Effector memory CD8-positive, alpha-beta T cell (primary cell): ENCODE results near the gene FBXL20.

Source experiments
- ATAC-seq: fragments of 150-1000 bp; cut with Tn5 transposase; replicated peaks from 2 replicates; pipeline ENCODE4 v1.10.0; 2021; ENCODE audit warnings: mild to moderate bottlenecking, moderate library complexity
- DNase-seq, 3 experiments: peaks; one replicate each; pipeline ENCODE4 v3.0.0; 2021
- H3K27ac Mint-ChIP-seq, 2 donors: one replicate each; pipeline ENCODE4 v1.8.0; 2022; ENCODE audit warnings: mild to moderate bottlenecking in 2 of 2, mixed read lengths in 2 of 2, moderate library complexity in 2 of 2
- H3K27me3 Mint-ChIP-seq, 2 donors: one replicate each; pipeline ENCODE4 v1.8.0; 2022; ENCODE audit warnings: mixed read lengths in 2 of 2
- H3K36me3 Mint-ChIP-seq: one replicate; pipeline ENCODE4 v1.8.0; 2022; ENCODE audit warnings: mild to moderate bottlenecking, moderate library complexity, mixed read lengths; ENCODE audit not compliant: insufficient read depth
- H3K4me1 Mint-ChIP-seq, 2 donors: one replicate each; pipeline ENCODE4 v1.8.0; 2022; ENCODE audit warnings: low read depth in 2 of 2, mixed read lengths in 2 of 2
- H3K4me3 Mint-ChIP-seq, 2 donors: one replicate each; pipeline ENCODE4 v1.8.0; 2022; ENCODE audit warnings: mild to moderate bottlenecking in 2 of 2, mixed read lengths in 2 of 2, moderate library complexity in 2 of 2
- H3K9me3 Mint-ChIP-seq, 2 donors: one replicate each; pipeline ENCODE4 v1.8.0; 2022; ENCODE audit warnings: mixed read lengths in 2 of 2

The FBXL20 gene

DNA sequence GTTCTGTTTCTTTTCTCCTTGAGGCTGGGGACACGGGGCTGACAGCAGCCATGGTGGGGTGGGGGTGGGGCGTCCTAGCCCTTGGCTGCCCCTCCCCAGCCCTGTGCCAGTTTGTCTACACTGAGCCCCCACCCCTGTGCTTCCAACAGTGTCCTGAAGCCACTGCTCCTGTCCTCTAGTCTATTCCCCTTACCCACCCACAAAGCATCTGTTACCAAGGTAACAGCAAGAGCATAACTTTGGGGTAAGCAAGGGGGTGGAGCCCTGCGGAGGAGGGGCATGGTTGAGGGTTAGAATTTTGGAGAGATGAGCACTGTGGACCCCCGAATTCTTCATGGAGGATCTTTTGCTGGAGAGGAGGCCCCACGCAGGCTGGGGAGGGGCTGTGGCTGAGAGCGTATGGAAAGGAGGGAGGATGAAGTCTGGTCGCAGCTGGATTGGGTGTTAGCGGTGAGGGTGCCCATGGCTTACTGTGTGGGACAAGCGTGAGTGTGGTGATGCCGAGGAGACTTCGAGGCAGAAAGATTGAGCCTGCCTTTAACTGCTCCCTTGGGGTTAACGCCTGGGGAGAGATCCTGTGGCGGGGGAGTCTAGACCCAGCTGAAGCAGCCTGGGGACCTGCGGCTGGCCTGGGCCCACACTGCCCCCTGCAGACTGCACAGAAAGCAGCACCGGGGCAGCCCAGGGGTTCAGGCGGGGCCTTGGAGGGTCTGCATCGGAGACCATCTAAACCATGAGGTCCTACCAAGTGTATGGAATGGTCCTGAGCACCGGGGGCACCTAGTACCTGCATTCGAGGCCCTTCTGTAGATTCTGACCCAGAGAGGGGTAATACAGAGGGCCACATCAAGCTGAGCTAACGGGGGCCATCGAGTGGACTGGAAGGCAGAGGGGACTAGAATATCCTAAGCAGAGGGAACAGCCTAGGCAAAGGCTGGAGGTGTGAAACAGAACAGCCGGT, 169.6 kb downstream of the FBXL20 start:
- peak; percentile 87 for ATAC-seq
- Mint-ChIP-seq H3K36me3 (no peaks in the 10 kb centered on the region), H3K27me3 (peaks cover 34 to 52% of the 10 kb centered on the region in 2 donors), H3K27ac (peak overlapping the region; percentile 48 to 80), H3K4me3 (peak overlapping the region; percentile 37 to 54), H3K9me3 (no peaks in the 10 kb centered on the region), H3K4me1 (peaks cover 18 to 21% of the 10 kb centered on the region in 2 donors)
- DNase-seq = peak; percentile 61 to 64 (median 63)

DNA sequence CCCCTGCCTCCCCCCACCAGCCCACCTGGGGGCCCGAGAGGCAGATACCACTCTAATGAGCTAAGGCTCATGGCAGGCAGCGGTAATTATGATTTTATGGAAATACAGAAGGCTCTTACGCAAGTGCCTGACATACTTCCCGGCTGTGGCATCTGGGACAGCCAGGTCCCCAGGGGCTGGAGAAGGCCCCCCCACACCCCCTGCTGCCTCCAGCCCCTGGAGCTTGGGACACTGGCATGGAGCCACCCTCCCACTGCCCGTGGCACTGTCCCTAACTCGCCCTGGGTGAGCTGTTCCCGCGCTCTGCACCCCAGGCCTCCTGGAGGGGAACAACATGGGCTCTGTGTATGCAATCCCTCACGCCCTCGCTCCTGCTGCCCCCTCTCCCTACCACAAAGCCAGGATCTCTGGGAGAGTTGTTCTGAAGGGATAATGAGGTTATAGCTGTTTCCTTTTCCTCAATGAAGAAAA, 170.3 kb downstream of the FBXL20 start:
- DNase-seq (no peak), ATAC-seq (no peak)
- peak overlapping the region; percentile 30 to 80 for H3K27ac Mint-ChIP-seq
- no peak overlapping the region for H3K4me3 Mint-ChIP-seq
- no peaks in the 10 kb centered on the region for H3K36me3 Mint-ChIP-seq
- H3K4me1 Mint-ChIP-seq = peaks cover 19 to 22% of the 10 kb centered on the region in 2 donors
- no peaks in the 10 kb centered on the region for H3K9me3 Mint-ChIP-seq
- H3K27me3 Mint-ChIP-seq = peaks cover 36 to 56% of the 10 kb centered on the region in 2 donors

DNA sequence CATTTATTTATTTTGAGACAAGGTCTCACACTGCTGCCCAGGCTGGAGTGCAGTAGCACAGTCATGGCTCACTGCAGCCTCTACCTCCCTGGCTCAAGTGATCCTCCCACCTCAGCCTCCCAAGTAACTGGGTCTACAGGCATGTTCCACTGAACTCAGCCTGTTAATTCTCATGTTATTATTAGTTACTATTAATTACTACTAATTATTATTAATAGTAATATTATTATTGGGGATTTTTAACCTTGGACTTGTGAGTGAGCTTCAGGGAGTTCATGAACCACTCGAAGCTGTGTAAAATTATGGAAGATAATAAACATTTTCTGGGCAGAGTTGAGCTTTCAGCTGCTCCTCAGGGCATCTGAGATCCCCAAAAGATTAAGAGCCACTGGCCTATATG, 171.1 kb downstream of the FBXL20 start:
- ATAC-seq (no peak), DNase-seq (no peak)
- Mint-ChIP-seq H3K4me3 (no peak overlapping the region), H3K27me3 (peaks cover 41 to 63% of the 10 kb centered on the region in 2 donors), H3K36me3 (no peaks in the 10 kb centered on the region), H3K27ac (no peak overlapping the region), H3K4me1 (peaks cover 16 to 19% of the 10 kb centered on the region in 2 donors), H3K9me3 (no peaks in the 10 kb centered on the region)

DNA sequence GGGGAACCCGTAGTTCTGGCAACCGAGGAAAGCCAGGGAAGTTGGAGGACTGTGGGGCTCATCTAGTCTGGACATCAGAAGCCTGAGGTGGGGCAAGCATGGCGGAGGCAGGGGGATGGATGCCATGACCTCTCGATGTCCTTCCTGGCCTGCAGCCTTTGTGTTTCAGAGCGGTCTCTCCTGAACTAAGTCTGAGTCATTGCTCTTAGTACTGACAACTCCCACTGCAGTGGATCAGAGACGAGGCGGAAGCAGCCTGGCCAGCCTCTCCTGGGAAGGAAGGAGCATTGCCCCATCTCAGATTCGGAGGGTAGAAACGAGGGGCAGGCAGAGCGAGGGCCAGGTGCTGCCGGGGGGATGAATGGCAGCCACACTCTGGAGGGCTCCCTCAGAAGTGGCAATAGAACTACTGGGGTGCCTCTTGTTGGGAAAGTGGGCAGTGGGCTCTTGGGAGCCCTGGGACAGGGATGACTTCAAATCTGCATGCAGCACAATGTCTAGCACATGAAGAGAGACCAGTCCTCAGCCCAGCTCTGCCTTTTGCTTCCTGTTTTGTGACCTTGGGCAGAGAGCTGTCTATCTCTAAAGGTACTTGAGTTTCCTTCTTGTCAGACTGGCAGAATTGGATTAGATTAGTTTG, 172.0 kb downstream of the FBXL20 start:
- DNase-seq (no peak), ATAC-seq (no peak)
- peak overlapping the region in 1 of 2 donors; percentile 7 for H3K4me3 Mint-ChIP-seq
- H3K27ac Mint-ChIP-seq = no peak overlapping the region
- H3K27me3 Mint-ChIP-seq = peaks cover 41 to 67% of the 10 kb centered on the region in 2 donors
- H3K36me3 Mint-ChIP-seq = no peaks in the 10 kb centered on the region
- H3K4me1 Mint-ChIP-seq = peaks cover 15 to 19% of the 10 kb centered on the region in 2 donors
- H3K9me3 Mint-ChIP-seq = no peaks in the 10 kb centered on the region

DNA sequence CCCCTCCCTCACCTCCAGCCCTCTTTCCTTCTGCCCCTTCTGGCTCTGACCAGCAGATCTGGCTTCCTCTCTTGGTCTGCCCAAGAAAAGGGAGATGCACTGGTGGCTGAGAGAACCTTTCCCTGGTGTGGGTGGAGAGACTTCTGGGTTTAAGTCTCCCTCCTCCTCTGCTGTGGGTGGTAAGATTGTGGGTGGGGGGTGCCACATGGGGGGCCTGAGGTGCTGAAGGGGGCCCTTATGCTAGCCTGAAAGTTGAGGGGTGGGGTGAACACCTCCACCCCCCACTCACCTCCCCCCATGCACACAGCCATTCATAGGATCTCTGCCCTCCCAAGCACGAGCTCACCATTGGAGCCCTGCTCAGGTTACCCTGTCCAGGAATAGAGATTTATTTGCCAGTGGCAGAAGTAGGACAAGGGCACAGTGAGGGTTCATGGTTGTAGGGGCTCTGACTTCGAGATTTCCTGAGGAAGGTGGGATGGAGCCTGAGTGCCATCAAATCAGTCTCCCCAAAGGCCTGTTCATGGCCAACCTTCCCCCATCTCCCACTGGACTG, 174.0 kb downstream of the FBXL20 start:
- no peak for DNase-seq
- H3K27me3 Mint-ChIP-seq = peaks cover 48 to 85% of the 10 kb centered on the region in 2 donors
- ATAC-seq = no peak
- no peaks in the 10 kb centered on the region for H3K9me3 Mint-ChIP-seq
- H3K4me1 Mint-ChIP-seq = peaks cover 19 to 21% of the 10 kb centered on the region in 2 donors
- no peak overlapping the region for H3K4me3 Mint-ChIP-seq
- H3K36me3 Mint-ChIP-seq = no peaks in the 10 kb centered on the region
- no peak overlapping the region for H3K27ac Mint-ChIP-seq

DNA sequence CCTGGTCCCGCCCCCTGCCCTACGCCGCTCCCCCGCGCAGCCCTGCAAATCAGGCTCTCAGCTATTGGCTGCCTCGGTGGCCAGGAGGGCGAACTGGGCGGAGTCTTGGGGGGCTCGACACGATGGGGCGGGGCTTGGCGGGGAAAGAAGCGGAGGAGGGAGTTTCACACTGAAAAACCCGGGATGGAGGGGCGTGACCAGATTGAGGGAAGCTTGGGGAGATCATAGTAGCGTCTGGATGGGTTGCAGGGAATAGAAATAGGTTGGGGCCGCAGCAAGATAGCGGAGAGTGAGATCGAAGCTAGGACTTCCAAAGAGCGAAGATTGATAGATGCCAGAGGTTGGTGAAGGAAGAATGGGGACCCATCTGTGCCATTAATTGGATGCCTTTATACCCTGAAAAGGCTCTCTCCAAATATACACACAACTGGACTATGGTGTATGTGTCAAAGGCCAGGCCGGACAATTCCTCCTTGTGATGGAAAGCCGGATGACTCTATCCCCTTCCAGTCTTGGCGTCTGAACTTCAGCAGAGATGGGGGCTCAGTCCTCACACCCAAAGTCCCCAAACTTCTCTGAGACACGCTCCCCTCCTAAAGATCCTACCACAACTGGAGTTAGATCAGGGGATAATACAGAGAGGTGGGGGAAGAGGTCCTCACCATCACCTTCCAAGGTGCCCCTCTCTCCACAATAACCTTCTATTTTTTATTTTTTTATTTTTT, 175.3 kb downstream of the FBXL20 start:
- H3K9me3 Mint-ChIP-seq = no peaks in the 10 kb centered on the region
- peak; percentile 68 for ATAC-seq
- no peaks in the 10 kb centered on the region for H3K36me3 Mint-ChIP-seq
- peak in 1 of 3 experiments; percentile 29 for DNase-seq
- peaks cover 8% of the 10 kb centered on the region in 2 donors for H3K4me1 Mint-ChIP-seq
- H3K27me3 Mint-ChIP-seq = peaks cover 38 to 80% of the 10 kb centered on the region in 2 donors
- H3K27ac Mint-ChIP-seq = no peak overlapping the region
- H3K4me3 Mint-ChIP-seq = peak overlapping the region; percentile 82 to 84

DNA sequence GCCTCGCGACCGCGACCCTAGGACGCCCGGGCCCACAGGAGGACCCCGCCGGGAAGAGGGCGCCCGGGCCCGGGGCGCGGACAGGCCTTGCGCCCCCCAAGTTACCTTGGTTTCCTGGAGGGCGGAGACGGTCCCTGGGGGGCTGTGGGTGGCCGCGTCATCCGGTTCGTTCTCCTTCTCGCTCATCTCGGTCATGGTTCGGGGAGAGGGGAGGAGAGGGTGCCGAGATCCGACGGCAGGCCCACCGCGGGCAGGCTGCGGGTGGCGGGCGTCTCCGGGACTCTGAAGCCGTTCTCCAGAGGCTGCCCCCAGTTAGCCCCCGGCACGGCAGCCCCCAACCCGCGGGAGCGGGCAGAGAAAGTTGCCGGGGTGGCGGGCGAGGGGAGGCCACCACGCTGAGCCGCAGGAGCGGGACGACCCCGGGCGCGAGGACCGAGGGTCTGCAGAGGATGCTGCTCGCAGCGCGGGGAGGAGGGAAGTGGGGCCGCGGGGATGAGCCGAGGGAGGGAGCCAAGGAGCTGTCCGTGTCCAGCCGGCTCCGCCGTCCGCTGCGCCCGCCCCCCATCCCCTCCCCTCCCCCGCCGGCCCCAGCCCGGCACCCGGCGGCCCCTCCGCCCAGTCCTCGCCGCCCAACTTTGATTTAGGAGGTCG, 176.0 kb downstream of the FBXL20 start, which contains the start of gene STAC2:
Gene STAC2, minus strand, starts transcription at position 638 of the 651 bp plus-strand sequence. Its CDS starts 443 bp downstream, at position 195.
- ATAC-seq = peak; percentile 67

DNA sequence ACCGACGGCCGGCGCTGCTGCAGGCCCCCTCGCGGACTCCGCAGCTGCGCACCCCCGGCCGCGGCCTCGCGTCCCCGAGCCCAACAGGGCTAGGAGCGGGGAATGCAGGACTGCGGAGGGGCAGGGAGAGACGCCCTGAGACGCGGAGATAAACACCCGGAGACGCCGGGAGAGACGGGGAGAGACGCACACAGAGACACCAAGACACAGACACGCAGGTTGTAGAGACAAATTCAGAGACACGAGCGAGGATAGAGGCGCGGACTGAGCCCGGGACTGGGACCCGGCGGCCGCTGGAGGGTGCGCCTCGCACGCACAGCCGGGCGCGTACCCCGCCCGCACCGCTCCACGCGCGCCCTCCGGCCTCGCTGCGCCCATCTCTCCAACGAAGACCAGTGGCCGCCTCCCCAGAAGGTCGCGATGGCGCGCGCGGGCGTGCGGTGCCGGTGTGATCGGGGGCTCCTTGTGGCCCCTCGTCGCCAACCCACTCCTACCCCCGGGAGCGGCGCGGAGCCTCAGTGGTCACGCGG, 176.6 kb downstream of the FBXL20 start:
- no peak for DNase-seq
- H3K27me3 Mint-ChIP-seq = peaks cover 37 to 73% of the 10 kb centered on the region in 2 donors
- H3K27ac Mint-ChIP-seq = no peak overlapping the region
- H3K4me3 Mint-ChIP-seq = peak overlapping the region; percentile 76 to 84
- peaks cover 8% of the 10 kb centered on the region in 2 donors for H3K4me1 Mint-ChIP-seq
- ATAC-seq = peak; percentile 62
- no peaks in the 10 kb centered on the region for H3K36me3 Mint-ChIP-seq
- H3K9me3 Mint-ChIP-seq = no peaks in the 10 kb centered on the region

More for the DNA sequence above, 176.0 kb downstream of the FBXL20 start, which contains the start of gene STAC2:
- DNase-seq = no peak
- peaks cover 8% of the 10 kb centered on the region in 2 donors for H3K4me1 Mint-ChIP-seq
- H3K4me3 Mint-ChIP-seq = peak within 1 kb of the TSS; percentile 82 to 84
- H3K27me3 Mint-ChIP-seq = peaks cover 38 to 73% of the 10 kb centered on the region in 2 donors
- no peak within 1 kb of the TSS for H3K27ac Mint-ChIP-seq
- no peaks in the 10 kb centered on the region for H3K36me3 Mint-ChIP-seq
- no peaks in the 10 kb centered on the region for H3K9me3 Mint-ChIP-seq

DNA sequence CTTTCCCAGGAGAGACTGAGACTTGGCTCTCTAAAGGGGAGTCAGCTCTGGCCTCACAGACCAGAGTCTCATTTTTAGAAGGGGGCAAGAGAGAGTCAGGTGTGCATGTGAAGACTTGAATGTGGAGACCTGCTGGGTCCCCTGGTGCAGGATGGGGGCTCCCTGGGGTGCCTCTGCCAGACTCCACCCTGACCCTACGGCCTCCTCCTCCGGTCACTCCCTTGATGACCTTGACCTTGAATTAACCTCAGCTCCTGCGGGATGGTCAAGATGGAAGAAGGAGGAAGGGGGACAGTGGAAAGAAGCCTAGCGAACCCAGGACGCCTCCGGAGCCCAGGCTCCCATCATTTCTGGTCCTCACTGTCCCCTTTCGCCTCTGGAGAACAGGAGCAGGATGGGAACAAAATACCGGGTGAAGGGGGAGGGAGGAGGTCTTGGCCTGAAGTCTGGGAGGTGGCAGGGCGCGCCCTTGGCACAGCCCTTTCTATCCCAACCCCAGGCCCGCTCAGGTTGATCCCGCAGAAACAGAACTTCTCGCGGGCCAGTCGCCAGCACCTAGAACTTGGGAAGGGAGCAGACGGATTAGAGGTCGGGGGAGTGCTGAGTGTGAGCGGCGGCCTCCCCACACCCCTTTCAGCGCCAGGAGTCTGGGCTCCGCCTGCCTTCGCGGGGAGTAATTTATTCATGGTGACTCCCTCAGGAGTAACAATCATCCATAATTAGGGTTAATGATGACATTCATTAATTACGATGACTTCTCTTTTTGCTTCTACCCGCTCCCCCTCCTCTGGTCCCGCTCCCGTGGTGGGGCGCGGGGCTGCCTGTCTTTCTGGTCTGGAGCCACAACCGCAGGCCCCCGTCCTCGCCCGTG, 177.3 kb downstream of the FBXL20 start:
- DNase-seq (no peak), ATAC-seq (no peak)
- Mint-ChIP-seq H3K36me3 (no peaks in the 10 kb centered on the region), H3K9me3 (no peaks in the 10 kb centered on the region), H3K4me3 (peak overlapping the region; percentile 76 to 84), H3K4me1 (peaks cover 8% of the 10 kb centered on the region in 2 donors), H3K27me3 (peaks cover 30 to 73% of the 10 kb centered on the region in 2 donors), H3K27ac (no peak overlapping the region)

DNA sequence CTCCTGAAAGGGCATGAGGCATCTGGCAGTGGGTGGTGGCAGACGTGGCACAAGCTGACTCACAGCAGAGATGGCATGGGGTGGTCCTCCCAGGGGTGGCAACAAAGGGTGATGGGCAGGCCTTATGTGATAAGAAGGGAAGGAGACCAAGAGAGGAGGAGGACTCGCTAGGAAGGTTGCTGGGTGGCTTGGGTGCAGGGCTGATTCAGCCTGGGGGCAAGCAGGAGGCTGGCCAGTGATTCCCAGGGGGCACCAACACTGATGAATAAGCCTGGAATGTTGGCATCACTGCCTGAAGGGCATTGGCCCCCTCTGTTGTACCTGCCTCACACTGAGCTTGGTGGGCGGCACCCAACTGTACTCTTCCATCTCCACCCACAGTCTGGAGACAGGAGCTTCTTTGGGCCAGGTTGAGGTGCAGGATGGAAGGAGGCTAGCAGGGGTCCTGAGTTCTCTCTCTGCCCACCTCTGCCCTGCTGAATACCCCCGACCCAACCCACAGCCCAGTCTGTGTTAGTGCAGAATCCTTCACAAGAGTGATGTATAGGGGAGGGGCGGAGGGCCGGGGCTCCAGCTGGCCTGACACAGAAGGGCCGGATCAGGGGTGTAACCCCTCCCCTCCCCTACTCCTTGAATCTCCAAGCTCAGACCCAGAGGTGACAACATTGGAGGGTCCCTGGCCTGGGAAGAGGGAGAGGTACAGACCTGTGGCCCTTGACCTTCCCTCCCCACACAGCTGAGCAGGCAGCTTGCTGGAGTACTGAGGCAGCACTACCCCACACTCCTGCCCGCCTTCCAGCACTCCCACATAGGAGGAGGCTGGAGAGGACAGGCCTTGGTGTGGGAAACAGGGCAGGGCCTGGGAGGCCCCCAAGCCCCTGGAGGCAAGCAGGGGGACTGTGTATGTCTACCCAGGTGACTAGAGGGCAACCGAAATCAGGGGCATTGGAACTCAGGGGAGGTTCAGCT, 178.3 kb downstream of the FBXL20 start:
- Mint-ChIP-seq H3K9me3 (no peaks in the 10 kb centered on the region), H3K4me1 (peaks cover 8% of the 10 kb centered on the region in 2 donors), H3K27ac (no peak overlapping the region), H3K27me3 (peaks cover 27 to 74% of the 10 kb centered on the region in 2 donors), H3K4me3 (peak overlapping the region; percentile 46 to 61), H3K36me3 (no peaks in the 10 kb centered on the region)
- ATAC-seq (no peak), DNase-seq (no peak)

DNA sequence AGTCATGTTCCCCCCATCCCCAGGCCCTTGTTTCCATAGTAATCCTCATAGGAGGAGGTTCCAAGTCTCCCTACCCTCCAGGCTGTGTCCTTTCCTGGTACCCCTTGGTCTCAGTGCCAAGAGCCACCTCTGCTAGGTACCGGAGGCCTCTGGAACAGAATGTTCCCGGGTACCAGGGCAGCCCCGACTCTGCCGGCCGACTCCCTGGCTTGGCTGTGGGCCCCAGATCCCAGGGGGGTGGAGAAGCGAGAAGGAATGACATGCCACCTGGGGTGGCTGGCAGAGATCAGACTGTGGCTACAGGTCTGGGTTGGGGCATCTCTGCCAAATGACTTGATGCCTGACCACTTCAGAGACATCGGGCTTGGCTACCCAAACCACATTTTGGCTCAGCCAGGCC, 179.3 kb downstream of the FBXL20 start:
- Mint-ChIP-seq H3K9me3 (no peaks in the 10 kb centered on the region), H3K36me3 (no peaks in the 10 kb centered on the region), H3K4me3 (no peak overlapping the region), H3K27ac (no peak overlapping the region), H3K4me1 (peaks cover 8 to 10% of the 10 kb centered on the region in 2 donors), H3K27me3 (peaks cover 19 to 74% of the 10 kb centered on the region in 2 donors)
- no peak for ATAC-seq
- DNase-seq = no peak
